ENCODE results near the gene OGG1. TPM values are rescaled to one million over a fixed set of nuclear protein-coding genes. Genes with fewer than 3 reads are reported as not detected.

OGG1 gene
- 10 to 100 TPM; 23.2 to 35.1 (median 30.1) TPM for polyA plus RNA-seq (ENCODE audit: low read depth in 6 of 6)

DNA sequence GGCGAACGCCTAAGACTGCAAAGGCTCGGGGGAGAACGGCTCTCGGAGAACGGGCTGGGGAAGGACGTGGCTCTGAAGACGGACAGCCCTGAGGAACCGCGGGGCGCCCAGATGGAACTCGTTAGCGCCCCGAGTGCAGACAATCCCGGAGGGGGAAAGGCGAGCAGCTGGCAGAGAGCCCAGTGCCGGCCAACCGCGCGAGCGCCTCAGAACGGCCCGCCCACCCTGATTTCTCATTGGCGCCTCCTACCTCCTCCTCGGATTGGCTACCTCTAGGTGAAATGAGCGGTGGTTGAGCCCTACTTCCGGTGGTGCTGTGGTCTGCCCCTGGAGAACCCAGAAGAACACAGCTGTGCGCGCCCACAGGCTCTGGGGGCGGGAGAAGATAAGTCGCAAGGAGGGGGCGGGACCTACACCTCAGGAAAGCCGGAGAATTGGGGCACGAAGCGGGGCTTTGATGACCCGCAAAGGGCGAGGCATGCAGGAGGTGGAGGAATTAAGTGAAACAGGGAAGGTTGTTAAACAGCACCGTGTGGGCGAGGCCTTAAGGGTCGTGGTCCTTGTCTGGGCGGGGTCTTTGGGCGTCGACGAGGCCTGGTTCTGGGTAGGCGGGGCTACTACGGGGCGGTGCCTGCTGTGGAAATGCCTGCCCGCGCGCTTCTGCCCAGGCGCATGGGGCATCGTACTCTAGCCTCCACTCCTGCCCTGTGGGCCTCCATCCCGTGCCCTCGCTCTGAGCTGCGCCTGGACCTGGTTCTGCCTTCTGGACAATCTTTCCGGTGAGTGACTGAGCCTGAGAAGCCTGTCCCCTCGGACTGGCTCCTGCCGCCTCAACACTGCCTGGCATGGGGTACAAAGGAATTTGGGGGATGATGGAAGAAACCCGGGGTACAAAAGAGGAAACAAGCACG lies at the start of gene OGG1:
Gene OGG1, plus strand, starts transcription at position 308 of the 911 bp plus-strand sequence. Its CDS starts 335 bp downstream, at position 643.
- peak within 1 kb of the TSS; percentile 83 to 100 (median 96) for H3K4me3 Mint-ChIP-seq
- no peaks in the 10 kb centered on the region for H3K27me3 Mint-ChIP-seq
- peak; percentile 93 to 95 for ATAC-seq (ENCODE audit: low read depth in 2 of 2)
- peaks cover 41 to 62% (median 42%) of the 10 kb centered on the region in 3 donors for H3K4me1 Mint-ChIP-seq
- H3K27ac Mint-ChIP-seq: peak within 1 kb of the TSS; percentile 83 to 99 (median 97)
- H3K36me3 Mint-ChIP-seq: peaks cover 4 to 13% of the 10 kb centered on the region in 2 donors
- H3K9me3 Mint-ChIP-seq: no peaks in the 10 kb centered on the region
- DNase-seq: peak; percentile 97

DNA sequence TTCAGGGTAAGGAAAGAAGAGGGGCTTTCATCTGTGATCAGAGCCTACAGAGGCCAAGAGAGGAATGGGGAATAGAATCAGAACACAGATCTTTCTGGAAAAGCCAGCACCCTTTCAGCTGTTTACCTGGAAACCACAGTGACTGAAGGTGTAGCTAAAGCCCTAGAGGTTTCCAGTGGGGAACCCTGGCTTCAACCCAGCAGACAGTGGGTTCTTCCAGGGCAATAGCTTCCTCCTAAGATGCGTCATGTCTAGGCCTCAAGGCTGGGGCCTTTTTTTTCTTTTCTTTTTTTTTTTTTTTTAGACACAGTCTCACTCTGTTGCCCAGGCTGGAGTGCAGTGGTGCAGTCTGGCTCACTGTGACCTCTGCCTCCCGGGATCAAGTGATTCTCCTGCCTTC lies 49.2 kb upstream of the OGG1 start:
- ATAC-seq (ENCODE audit: low read depth in 2 of 2) (no peak), DNase-seq (no peak)
- Mint-ChIP-seq H3K4me3 (no peak overlapping the region), H3K9me3 (no peaks in the 10 kb centered on the region), H3K27me3 (peaks cover 0 to 21% (median 10%) of the 10 kb centered on the region in 3 donors), H3K27ac (no peak overlapping the region), H3K4me1 (peaks cover 15 to 31% (median 19%) of the 10 kb centered on the region in 3 donors), H3K36me3 (peaks cover 22 to 37% of the 10 kb centered on the region in 2 donors)

DNA sequence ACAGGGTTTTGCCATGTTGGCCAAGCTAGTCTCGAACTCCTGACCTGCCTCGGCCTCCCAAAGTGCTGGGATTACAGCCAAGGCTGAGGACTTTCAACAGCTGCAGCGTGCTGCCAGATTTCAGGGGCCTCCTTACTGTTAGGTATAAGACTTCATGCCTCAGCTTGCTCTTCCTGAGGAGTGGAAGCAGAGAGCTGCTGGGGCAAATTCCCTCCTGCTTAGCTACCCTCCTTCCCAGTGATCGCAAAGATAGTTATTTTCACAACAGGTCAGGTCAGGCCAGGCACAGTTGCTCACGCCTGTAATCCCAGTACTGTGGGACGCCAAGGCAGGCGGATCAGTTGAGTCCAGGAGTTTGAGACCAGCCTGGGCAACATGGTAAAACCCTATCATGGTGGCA lies 48.7 kb upstream of the OGG1 start:
- H3K36me3 Mint-ChIP-seq: peaks cover 22 to 39% of the 10 kb centered on the region in 2 donors
- H3K27me3 Mint-ChIP-seq: peaks cover 0 to 25% (median 14%) of the 10 kb centered on the region in 3 donors
- H3K9me3 Mint-ChIP-seq: no peaks in the 10 kb centered on the region
- peak overlapping the region in 1 of 6 donors; percentile 47 for H3K27ac Mint-ChIP-seq
- DNase-seq (no peak), ATAC-seq (ENCODE audit: low read depth in 2 of 2) (no peak)
- no peak overlapping the region for H3K4me3 Mint-ChIP-seq
- peaks cover 17 to 31% (median 20%) of the 10 kb centered on the region in 3 donors for H3K4me1 Mint-ChIP-seq

DNA sequence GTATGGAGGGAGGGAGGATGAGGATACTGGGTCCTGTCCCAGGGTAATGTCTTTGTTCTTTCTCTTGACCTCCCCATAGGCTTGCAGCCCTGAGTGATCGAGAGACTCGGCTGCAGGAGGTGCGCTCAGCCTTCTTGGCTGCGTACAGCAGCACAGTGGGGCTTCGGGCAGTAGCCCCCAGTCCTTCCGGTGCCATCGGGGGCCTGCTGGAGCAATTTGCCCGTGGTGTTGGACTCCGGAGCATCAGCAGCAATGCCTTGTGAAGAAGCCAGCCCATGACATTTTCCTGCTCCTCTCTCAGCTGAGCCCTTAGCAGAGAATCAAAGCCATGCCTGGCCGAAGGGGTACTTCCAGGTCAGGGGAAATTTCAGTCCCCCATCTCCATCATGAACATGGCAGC lies 48.0 kb upstream of the OGG1 start:
- Mint-ChIP-seq H3K4me3 (no peak overlapping the region), H3K4me1 (peaks cover 17 to 31% (median 20%) of the 10 kb centered on the region in 3 donors), H3K9me3 (peaks cover 0 to 6% (median 0%) of the 10 kb centered on the region in 7 donors), H3K36me3 (peaks cover 29 to 46% of the 10 kb centered on the region in 2 donors), H3K27me3 (peaks cover 5 to 32% (median 21%) of the 10 kb centered on the region in 3 donors), H3K27ac (no peak overlapping the region)
- ATAC-seq (ENCODE audit: low read depth in 2 of 2) (no peak), DNase-seq (no peak)

DNA sequence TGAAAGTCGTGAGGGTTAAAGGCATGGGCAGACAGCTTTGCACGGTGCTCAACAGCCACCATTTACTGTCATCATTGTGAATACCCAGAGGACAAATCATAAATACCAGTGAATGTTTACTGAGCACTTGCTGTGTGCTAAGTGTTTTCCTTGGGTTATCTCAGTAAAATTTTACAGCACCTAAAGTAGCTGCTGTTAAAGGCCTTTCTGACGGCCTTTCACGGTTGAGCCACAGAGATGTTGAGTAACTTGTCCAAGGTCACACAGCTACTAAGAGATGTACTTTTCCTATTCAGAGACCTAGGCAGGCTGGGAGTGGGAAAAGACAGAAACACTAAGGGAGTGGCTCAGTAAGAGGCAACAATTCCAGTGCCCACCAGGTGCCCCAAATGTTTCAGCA lies 46.5 kb upstream of the OGG1 start:
- H3K36me3 Mint-ChIP-seq: peaks cover 21 to 38% of the 10 kb centered on the region in 2 donors
- H3K27me3 Mint-ChIP-seq: peaks cover 8 to 34% (median 23%) of the 10 kb centered on the region in 3 donors
- peaks cover 17 to 27% (median 20%) of the 10 kb centered on the region in 3 donors for H3K4me1 Mint-ChIP-seq
- DNase-seq (no peak), ATAC-seq (ENCODE audit: low read depth in 2 of 2) (no peak)
- peak overlapping the region in 4 of 8 donors; percentile 23 to 81 (median 58) for H3K4me3 Mint-ChIP-seq
- H3K27ac Mint-ChIP-seq: peak overlapping the region in 1 of 6 donors; percentile 81
- peaks cover 0 to 6% (median 0%) of the 10 kb centered on the region in 7 donors for H3K9me3 Mint-ChIP-seq

DNA sequence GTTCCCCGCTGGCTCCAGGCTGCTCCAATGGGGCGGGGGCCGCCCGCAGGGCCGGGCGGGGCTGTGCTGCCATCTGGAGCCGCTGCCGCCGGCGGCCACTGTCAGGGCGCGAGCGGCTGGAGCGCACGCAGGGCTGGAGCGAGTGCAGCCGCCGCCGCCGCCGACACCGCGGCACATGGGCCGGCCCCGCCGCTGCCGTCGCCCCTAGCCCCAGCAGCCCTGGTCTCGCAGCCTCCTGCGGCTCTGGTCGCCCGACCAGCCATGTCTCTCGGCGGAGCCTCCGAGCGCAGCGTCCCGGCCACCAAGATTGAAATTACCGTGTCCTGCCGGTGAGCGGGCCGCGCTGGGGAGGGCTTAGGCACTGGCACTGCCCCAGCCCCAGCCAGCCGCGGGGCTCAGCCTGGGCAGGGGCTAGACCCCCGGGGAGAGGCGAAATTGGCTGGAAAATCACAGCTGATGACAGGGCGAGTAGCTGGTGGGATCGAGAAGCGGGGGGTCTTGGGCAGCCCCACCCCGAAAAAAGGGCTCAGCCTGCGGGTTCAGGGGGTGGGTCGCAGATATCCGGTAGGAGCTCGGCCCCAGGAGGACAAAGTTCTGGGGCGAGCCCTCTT lies 45.9 kb upstream of the OGG1 start, which contains the start of gene CPNE9:
Gene CPNE9, plus strand, starts transcription at position 98 of the 611 bp plus-strand sequence. Its CDS starts 164 bp downstream, at position 262.
- peak within 1 kb of the TSS in 7 of 8 donors; percentile 43 to 86 (median 66) for H3K4me3 Mint-ChIP-seq
- H3K27ac Mint-ChIP-seq: peak within 1 kb of the TSS in 1 of 6 donors; percentile 81
- H3K36me3 Mint-ChIP-seq: peaks cover 21 to 38% of the 10 kb centered on the region in 2 donors
- H3K27me3 Mint-ChIP-seq: peaks cover 8 to 34% (median 23%) of the 10 kb centered on the region in 3 donors
- H3K9me3 Mint-ChIP-seq: peaks cover 0 to 6% (median 0%) of the 10 kb centered on the region in 7 donors
- DNase-seq (no peak), ATAC-seq (ENCODE audit: low read depth in 2 of 2) (peak; percentile 39 to 51)
- H3K4me1 Mint-ChIP-seq: peaks cover 17 to 27% (median 20%) of the 10 kb centered on the region in 3 donors

DNA sequence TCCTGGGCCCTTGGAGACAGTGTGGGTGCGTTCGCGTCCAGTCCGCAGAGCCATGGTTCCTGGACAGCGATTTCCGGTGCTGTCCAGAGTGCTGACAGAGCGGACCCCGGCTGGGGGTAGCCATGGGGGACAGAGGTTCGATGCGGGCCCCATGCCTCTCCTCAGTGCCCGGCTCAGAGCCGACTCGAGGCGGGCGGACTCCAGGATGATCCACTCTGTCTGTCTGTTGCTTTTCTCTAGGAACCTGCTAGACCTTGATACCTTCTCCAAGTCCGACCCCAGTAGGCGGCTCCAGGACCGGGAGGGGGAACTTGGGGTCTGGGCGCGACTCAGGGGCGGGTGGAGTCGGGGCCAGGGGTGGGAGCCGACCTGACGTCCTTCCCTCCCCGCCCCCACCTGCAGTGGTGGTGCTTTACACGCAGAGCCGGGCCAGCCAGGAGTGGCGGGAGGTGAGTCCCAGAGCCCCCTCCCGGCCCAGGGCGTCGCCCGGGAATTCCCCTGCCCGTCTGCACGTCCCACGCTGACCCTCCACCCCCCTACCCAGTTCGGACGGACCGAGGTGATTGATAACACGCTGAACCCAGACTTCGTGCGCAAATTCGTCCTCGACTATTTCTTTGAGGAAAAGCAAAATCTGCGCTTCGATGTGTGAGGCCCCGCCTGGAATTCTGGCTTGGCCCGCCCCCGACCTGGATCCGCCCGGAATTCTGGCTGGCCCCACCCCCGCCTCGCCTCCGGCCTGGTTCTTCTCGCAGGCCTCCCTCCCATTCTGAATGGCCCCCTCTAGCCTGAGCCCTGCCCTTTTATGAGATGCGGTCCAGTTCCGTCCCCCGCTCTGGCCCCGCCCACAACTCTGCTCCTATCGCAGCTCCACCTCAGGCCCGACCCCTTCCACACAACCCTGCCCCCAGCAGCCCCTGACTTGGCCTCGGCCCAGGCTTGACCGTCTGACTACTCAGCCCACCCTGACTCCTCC lies 45.1 kb upstream of the OGG1 start:
- H3K27ac Mint-ChIP-seq: no peak overlapping the region
- H3K36me3 Mint-ChIP-seq: peaks cover 19 to 33% of the 10 kb centered on the region in 2 donors
- DNase-seq (no peak), ATAC-seq (ENCODE audit: low read depth in 2 of 2) (peak; percentile 37 to 40)
- peak overlapping the region in 7 of 8 donors; percentile 58 to 86 (median 66) for H3K4me3 Mint-ChIP-seq
- H3K27me3 Mint-ChIP-seq: peaks cover 8 to 34% (median 23%) of the 10 kb centered on the region in 3 donors
- peaks cover 17 to 25% (median 20%) of the 10 kb centered on the region in 3 donors for H3K4me1 Mint-ChIP-seq
- peaks cover 0 to 6% (median 0%) of the 10 kb centered on the region in 7 donors for H3K9me3 Mint-ChIP-seq

DNA sequence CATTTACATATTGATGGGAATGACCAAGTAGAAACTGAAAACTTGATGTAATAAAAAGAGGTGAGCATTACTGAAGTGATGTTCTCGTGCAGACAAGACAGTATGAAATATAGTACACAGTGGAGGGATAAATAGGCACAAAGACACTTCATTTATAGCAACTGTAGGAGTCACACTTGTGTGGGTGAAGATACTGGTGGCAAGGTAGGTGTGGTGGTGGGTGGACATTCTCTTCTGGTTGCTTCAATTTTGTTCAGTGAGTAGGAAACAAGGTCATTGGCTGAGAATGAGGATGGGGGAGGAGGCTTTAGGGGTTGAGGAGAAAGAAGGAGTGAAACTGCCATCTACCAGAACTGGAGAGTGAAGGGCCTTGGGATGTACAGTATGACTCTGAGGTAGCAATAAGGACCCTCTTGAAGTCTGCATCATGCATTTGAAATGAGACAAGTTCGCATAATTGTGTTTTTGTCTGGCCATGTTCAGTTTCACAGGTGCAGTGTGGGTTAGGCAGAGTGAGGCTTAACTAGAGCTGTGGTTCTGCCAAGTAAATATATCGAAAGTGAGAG lies 39.5 kb upstream of the OGG1 start:
- Mint-ChIP-seq H3K4me3 (no peak overlapping the region), H3K27ac (no peak overlapping the region), H3K27me3 (peaks cover 8 to 39% (median 32%) of the 10 kb centered on the region in 3 donors), H3K36me3 (peaks cover 7 to 11% of the 10 kb centered on the region in 2 donors), H3K4me1 (peaks cover 3 to 6% (median 4%) of the 10 kb centered on the region in 3 donors), H3K9me3 (peaks cover 0 to 6% (median 0%) of the 10 kb centered on the region in 7 donors)
- ATAC-seq (ENCODE audit: low read depth in 2 of 2): no peak
- DNase-seq: no peak

DNA sequence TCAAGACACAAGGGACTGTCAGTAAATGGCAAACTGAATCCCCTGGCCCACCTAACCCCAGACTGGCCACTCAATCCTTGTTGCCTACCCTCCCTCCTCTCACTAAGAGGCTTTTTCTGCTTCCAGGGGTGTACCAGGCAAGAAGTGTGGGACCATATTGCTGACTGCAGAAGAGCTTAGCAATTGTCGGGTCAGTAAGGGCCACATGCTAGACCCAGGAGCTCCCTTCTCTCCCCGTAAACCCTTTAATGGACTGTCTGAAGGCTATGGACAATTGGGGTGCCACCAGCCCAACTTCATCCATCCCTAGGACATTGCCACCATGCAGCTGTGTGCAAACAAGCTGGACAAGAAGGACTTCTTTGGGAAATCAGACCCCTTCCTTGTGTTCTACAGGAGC lies 37.3 kb upstream of the OGG1 start:
- Mint-ChIP-seq H3K27ac (no peak overlapping the region), H3K27me3 (peaks cover 1 to 22% (median 16%) of the 10 kb centered on the region in 3 donors), H3K9me3 (no peaks in the 10 kb centered on the region), H3K4me3 (no peak overlapping the region), H3K36me3 (no peaks in the 10 kb centered on the region), H3K4me1 (peaks cover 0 to 7% (median under 1%) of the 10 kb centered on the region in 3 donors)
- ATAC-seq (ENCODE audit: low read depth in 2 of 2) (no peak), DNase-seq (no peak)

DNA sequence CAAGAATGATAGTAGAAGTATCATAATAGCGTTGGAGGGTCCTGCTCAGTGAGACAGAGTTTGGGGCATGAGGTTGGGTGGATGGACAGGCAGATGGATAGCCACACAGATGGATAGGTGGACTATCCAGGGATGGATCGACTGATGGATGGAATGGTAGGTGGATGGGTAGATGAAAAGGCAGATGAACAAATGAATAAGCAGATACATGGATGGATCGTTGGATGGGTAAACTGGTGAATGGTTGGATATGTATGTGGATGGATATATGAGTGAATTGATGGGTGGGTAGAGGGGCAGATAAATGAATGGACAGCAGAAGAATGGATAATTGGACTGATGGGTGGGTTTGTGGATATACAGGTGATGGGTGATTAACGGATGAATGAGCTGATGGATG lies 36.6 kb upstream of the OGG1 start:
- DNase-seq: no peak
- Mint-ChIP-seq H3K9me3 (no peaks in the 10 kb centered on the region), H3K27ac (peak overlapping the region in 1 of 6 donors; percentile 37), H3K27me3 (peaks cover 0 to 22% (median 16%) of the 10 kb centered on the region in 3 donors), H3K4me1 (peaks cover 0 to 7% (median 4%) of the 10 kb centered on the region in 3 donors), H3K4me3 (no peak overlapping the region), H3K36me3 (no peaks in the 10 kb centered on the region)
- no peak for ATAC-seq (ENCODE audit: low read depth in 2 of 2)

DNA sequence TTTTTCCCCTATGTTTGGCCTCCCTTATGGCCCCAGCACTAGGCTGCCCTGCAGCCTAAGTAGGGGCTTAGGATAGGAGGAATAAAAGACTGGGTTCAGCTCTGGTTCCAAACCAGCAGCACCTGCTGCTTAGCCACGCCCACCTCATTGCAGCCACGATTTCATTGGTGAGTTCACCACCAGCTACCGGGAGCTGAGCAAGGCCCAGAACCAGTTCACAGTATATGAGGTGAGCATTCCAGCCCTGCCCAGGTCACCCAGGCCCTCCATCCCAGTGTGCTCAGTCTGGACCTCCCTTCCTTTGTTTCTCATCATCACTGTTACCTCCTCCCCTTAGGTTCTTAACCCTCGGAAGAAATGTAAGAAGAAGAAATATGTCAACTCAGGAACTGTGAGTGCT lies 34.6 kb upstream of the OGG1 start:
- H3K27me3 Mint-ChIP-seq: peaks cover 0 to 22% (median 16%) of the 10 kb centered on the region in 3 donors
- H3K27ac Mint-ChIP-seq: no peak overlapping the region
- H3K9me3 Mint-ChIP-seq: no peaks in the 10 kb centered on the region
- no peak for ATAC-seq (ENCODE audit: low read depth in 2 of 2)
- no peak for DNase-seq
- H3K36me3 Mint-ChIP-seq: no peaks in the 10 kb centered on the region
- no peak overlapping the region for H3K4me3 Mint-ChIP-seq
- peaks cover 0 to 7% (median 4%) of the 10 kb centered on the region in 3 donors for H3K4me1 Mint-ChIP-seq

All from naive B cell (primary cell).